PC-3 (cell line): ENCODE data around the gene CREBRF. TPM values are rescaled to one million over a fixed set of nuclear protein-coding genes. Genes with fewer than 3 reads are reported as not detected.
A peak's percentile ranks its signal among the peaks of the same experiment; 100 is the strongest.

Experiments used
- ATAC-seq: fragments of 200-7000 bp; cut with Tn5 transposase; 2 replicates; pipeline ENCODE4 v1.9.1; 2020; ENCODE audit warnings: mild to moderate bottlenecking, moderate library complexity
- BruUV-seq: library from RNA; stranded (reverse); fragments of 400-500 nt; replicated peaks from 2 replicates; lab custom pipeline; 2021; lab: Mats Ljungman, UMichigan
- CTCF ChIA-PET: fragments of 300-600 bp; sonication (Branson Sonifier 250); formaldehyde crosslinking; loops from one replicate; lab custom pipeline; 2022; ENCODE audit warnings: antibody characterized with exemption; lab: Charles Lee
- POLR2A ChIA-PET: fragments of 300-600 bp; sonication (Branson Sonifier 250); formaldehyde crosslinking; loops from one replicate; lab custom pipeline; 2022; ENCODE audit warnings: antibody characterized with exemption; ENCODE audit not compliant: unreplicated experiment; lab: Charles Lee
- DNase-seq: peaks from one replicate; pipeline ENCODE4 v3.0.0-alpha.2; 2015
- H2AFZ ChIP-seq: fragments of 300-600 bp; sonication (generic); 2 replicates; pipeline ENCODE4 v1.6.0; 2016; ENCODE audit warnings: antibody characterized with exemption, low read length
- H3F3A ChIP-seq: fragments of 300-600 bp; sonication (generic); one replicate; pipeline ENCODE4 v1.6.0; 2017; ENCODE audit warnings: antibody characterized with exemption, low read length, control low read depth, mild to moderate bottlenecking; ENCODE audit not compliant: unreplicated experiment
- H3K27ac ChIP-seq: fragments of 300-600 bp; sonication (generic); 2 replicates; pipeline ENCODE4 v1.5.1; 2016; ENCODE audit warnings: mild to moderate bottlenecking, low read length
- H3K27me3 ChIP-seq: fragments of 300-600 bp; sonication (generic); 2 replicates; pipeline ENCODE4 v1.6.1; 2016; ENCODE audit warnings: low read length, mixed read lengths
- H3K36me3 ChIP-seq: fragments of 300-600 bp; sonication (generic); 2 replicates; pipeline ENCODE4 v1.6.1; 2016; ENCODE audit warnings: low read depth, mixed run types, low read length, mixed read lengths
- H3K4me1 ChIP-seq: fragments of 300-600 bp; sonication (generic); 2 replicates; pipeline ENCODE4 v1.5.1; 2016; ENCODE audit warnings: low read length; ENCODE audit not compliant: insufficient read depth
- H3K4me2 ChIP-seq: fragments of 300-600 bp; sonication (generic); 2 replicates; pipeline ENCODE4 v1.6.0; 2016; ENCODE audit warnings: low read length
- H3K4me3 ChIP-seq: fragments of 300-600 bp; sonication (generic); 2 replicates; pipeline ENCODE4 v1.5.1; 2016; ENCODE audit warnings: mild to moderate bottlenecking, low read length, mixed read lengths
- H3K79me2 ChIP-seq: fragments of 300-600 bp; sonication (generic); 2 replicates; pipeline ENCODE4 v1.6.1; 2017; ENCODE audit warnings: low read length, mixed read lengths
- H3K9ac ChIP-seq: fragments of 300-600 bp; sonication (generic); 2 replicates; pipeline ENCODE4 v1.6.0; 2016; ENCODE audit warnings: mild to moderate bottlenecking, low read length
- H3K9me2 ChIP-seq: fragments of 300-600 bp; sonication (generic); replicated peaks from 2 replicates; pipeline ENCODE4 v1.6.1; 2016; ENCODE audit warnings: mixed run types, low read length, mixed read lengths
- H3K9me3 ChIP-seq: fragments of 300-600 bp; sonication (generic); 2 replicates; pipeline ENCODE4 v1.6.1; 2016; ENCODE audit warnings: low read length, mixed read lengths
- H4K20me1 ChIP-seq: fragments of 300-600 bp; sonication (generic); 2 replicates; pipeline ENCODE4 v1.6.1; 2016; ENCODE audit warnings: low read length, mixed read lengths
- EZH2 ChIP-seq: fragments of 300-600 bp; sonication (generic); IDR thresholded peaks from one replicate; pipeline ENCODE4 v1.6.1; 2017; ENCODE audit warnings: antibody characterized with exemption, mild to moderate bottlenecking, low read length; ENCODE audit not compliant: unreplicated experiment
- EZH2phosphoT487 ChIP-seq: fragments of 300-600 bp; sonication (generic); IDR thresholded peaks from 2 replicates; pipeline ENCODE4 v1.6.1; 2018; ENCODE audit warnings: mild to moderate bottlenecking, antibody characterized with exemption, low read length, borderline replicate concordance
- intact Hi-C: fragments of 100-400 bp; cut with micrococcal nuclease; formaldehyde crosslinking; loops from 2 replicates; pipeline ENCODE4 v1.9.0; 2023
- total RNA-seq: library from RNA; depleted of rRNA; stranded (reverse); fragments of >200 nt; gene quantifications from 2 replicates; pipeline ENCODE4 v1.2.3, GENCODE V29; 2014
- TF ChIP-seq, protein P1 (sequence below): fragments of 300-600 bp; sonication (generic); conservative IDR thresholded peaks from 2 replicates; pipeline ENCODE4 v1.5.1; 2017; ENCODE audit warnings: antibody characterized with exemption, low read depth, mild to moderate bottlenecking, low read length

Gene CREBRF
- total RNA-seq, 1 experiment from 2014 or later = 4.9 TPM

DNA sequence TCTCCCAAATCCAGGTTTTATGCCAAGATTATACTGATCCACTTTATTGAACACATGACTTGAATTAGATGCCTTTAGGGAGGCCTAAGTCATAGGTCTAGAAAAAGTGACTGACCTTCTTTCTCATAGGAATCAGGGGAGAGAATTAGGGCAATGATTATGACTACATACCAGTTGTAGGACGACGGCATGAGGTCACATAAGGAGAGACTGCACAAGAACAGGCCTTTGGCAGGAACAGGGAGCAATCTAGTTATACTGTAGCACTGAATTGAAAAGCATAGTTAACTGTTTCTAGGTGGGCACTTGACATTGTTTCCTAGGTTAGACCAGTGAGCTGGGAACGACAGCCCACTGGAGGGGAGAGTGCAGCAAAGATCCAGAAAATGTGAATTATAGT is 22.7 kb downstream of the CREBRF start:
- H4K20me1 ChIP-seq = no peaks in the 10 kb centered on the region; the same call in 1 of the 2 replicates
- H2AFZ ChIP-seq = no peak overlapping the region
- ATAC-seq (no peak), DNase-seq (no peak)
- H3K79me2 ChIP-seq = no peaks in the 10 kb centered on the region
- H3K27me3 ChIP-seq = no peaks in the 10 kb centered on the region
- H3K9me2 ChIP-seq = no peaks in the 10 kb centered on the region
- H3K9ac ChIP-seq = no peak overlapping the region
- no TSS peak for BruUV-seq
- ChIA-PET CTCF (no interaction called here), POLR2A (no interaction called here)
- no peaks in the 10 kb centered on the region for H3F3A ChIP-seq
- no peak for TF ChIP-seq EZH2
- TF ChIP-seq EZH2phosphoT487 = no peak
- TF ChIP-seq, protein P1, sequence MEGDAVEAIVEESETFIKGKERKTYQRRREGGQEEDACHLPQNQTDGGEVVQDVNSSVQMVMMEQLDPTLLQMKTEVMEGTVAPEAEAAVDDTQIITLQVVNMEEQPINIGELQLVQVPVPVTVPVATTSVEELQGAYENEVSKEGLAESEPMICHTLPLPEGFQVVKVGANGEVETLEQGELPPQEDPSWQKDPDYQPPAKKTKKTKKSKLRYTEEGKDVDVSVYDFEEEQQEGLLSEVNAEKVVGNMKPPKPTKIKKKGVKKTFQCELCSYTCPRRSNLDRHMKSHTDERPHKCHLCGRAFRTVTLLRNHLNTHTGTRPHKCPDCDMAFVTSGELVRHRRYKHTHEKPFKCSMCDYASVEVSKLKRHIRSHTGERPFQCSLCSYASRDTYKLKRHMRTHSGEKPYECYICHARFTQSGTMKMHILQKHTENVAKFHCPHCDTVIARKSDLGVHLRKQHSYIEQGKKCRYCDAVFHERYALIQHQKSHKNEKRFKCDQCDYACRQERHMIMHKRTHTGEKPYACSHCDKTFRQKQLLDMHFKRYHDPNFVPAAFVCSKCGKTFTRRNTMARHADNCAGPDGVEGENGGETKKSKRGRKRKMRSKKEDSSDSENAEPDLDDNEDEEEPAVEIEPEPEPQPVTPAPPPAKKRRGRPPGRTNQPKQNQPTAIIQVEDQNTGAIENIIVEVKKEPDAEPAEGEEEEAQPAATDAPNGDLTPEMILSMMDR = no peak
- no peak overlapping the region for H3K4me2 ChIP-seq
- peaks cover 12% of the 10 kb centered on the region for H3K4me1 ChIP-seq
- no peak overlapping the region for H3K4me3 ChIP-seq
- intact Hi-C loops = no loop called here
- no peaks in the 10 kb centered on the region for H3K9me3 ChIP-seq
- no peaks in the 10 kb centered on the region for H3K36me3 ChIP-seq
- H3K27ac ChIP-seq = no peak overlapping the region

DNA sequence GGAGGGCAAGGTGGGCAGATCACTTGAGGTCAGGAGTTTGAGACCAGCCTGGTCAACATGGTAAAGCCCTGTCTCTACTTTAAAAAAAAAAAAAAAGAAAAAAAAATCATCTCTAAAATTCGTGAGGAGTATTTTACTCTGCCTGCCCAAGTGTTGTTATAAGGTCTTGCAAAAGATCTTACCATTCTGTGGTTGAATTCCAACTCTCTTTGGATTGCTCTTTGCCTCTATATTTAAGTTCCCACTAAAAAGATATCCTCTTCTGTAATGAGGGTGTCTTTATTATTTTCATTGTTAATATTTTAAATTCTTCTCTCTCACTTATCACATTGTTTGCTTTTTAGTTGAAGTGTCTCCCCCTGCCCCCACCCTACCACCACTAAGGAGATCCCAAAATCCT is 33.4 kb downstream of the CREBRF start:
- Histone ChIP-seq H3K9me3 (no peaks in the 10 kb centered on the region), H3K4me3 (no peak overlapping the region), H3K9ac (no peak overlapping the region), H3K36me3 (no peaks in the 10 kb centered on the region), H3K27ac (no peak overlapping the region), H2AFZ (no peak overlapping the region), H3K79me2 (no peaks in the 10 kb centered on the region), H3K27me3 (no peaks in the 10 kb centered on the region), H3K9me2 (no peaks in the 10 kb centered on the region), H4K20me1 (no peaks in the 10 kb centered on the region), H3K4me2 (no peak overlapping the region), H3K4me1 (peaks cover 9% of the 10 kb centered on the region), H3F3A (no peaks in the 10 kb centered on the region)
- BruUV-seq = no TSS peak
- ATAC-seq = no peak
- DNase-seq = no peak
- CTCF ChIA-PET = no interaction called here
- intact Hi-C loops = no loop called here
- POLR2A ChIA-PET = no interaction called here
- TF ChIP-seq, protein P1 = no peak
- TF ChIP-seq EZH2phosphoT487 = no peak
- no peak for TF ChIP-seq EZH2

DNA sequence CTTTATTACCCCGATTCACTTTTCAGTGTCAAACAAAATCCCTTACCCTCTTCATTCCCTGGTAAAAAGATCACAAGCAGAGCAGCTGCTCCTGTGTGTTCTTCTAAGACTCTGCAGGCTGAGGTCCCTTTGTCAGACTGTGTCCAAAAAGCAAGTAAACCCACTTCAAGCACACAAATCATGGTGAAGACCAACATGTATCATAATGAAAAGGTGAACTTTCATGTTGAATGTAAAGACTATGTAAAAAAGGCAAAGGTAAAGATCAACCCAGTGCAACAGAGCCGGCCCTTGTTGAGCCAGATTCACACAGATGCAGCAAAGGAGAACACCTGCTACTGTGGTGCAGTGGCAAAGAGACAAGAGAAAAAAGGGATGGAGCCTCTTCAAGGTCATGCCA is 34.5 kb downstream of the CREBRF start:
- BruUV-seq = TSS peak; percentile 57

More for the DNA sequence above, 34.5 kb downstream of the CREBRF start:
- Histone ChIP-seq H3K27ac (no peak overlapping the region), H3K36me3 (no peaks in the 10 kb centered on the region), H3K9me2 (no peaks in the 10 kb centered on the region), H3F3A (no peaks in the 10 kb centered on the region), H3K4me3 (no peak overlapping the region), H3K27me3 (no peaks in the 10 kb centered on the region), H3K4me1 (peaks cover 12% of the 10 kb centered on the region), H3K9me3 (no peaks in the 10 kb centered on the region), H3K79me2 (no peaks in the 10 kb centered on the region), H3K9ac (no peak overlapping the region), H3K4me2 (no peak overlapping the region), H2AFZ (no peak overlapping the region), H4K20me1 (no peaks in the 10 kb centered on the region)
- intact Hi-C loops = no loop called here
- ATAC-seq (no peak), DNase-seq (no peak)
- POLR2A ChIA-PET = no interaction called here
- CTCF ChIA-PET = interaction anchor here (0.6 kb wide), 1 partner anchor 22 kb away, joined by 6 read pairs; no protein-coding TSS in a partner anchor
- TF ChIP-seq EZH2 (no peak), EZH2phosphoT487 (no peak)
- TF ChIP-seq, protein P1 = no peak
